GM21367 (cell line): ENCODE data around the gene TNRC6C.
"Not testable (repeated sequence)": the region's sequence is repeated elsewhere in the genome, so short reads cannot be mapped to it uniquely, and the experiment has no call there.

Experiments
- ATAC-seq: cut with Tn5 transposase; IDR thresholded peaks from one replicate; pipeline ENCODE4 v1.9.1; 2021; ENCODE audit not compliant: unreplicated experiment

Gene TNRC6C

DNA sequence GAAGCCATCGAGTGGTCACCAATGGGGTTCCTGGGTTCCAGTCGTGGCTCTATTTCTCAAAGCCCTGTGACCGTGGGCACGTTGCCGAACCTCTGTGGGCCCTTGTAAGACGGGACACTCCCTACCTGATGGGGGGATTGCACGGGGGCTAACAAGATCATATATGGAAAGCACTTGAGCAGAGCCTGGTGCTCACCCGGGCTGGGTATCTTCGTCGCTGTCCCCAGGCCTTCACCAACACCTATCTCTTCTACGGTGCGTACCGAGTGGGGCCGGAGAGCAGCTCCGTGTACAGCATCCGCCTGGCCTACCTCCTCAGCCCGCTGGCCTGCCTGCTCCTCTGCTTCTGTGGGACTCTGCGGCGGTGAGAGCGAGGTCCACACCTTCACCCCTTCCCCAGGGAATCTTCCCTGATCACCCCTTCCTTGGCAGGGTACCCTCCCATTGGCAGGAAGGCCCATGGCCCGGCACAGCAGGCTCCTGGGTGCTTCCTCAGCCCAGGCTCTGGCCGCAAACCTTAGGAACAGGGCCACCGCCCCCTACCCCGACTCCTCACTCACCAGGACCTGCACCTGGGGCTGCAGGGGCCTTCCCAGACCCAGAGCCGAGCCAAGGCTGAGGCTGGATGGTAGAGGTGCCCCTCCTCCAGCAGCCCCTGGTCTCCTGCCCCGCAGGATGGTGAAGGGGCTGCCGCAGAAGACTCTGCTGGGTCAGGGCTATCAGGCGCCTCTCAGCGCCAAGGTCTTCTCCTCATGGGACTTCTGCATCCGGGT, 174.9 kb downstream of the TNRC6C start:
- ATAC-seq = no peak

GRCh38 chr17:78133971-78134898, 175.7 kb downstream of the TNRC6C start:
- no peak for ATAC-seq

- ATAC-seq = no peak
Measured at GRCh38 chr17:78134899-78135385, 176.4 kb downstream of the TNRC6C start.

DNA sequence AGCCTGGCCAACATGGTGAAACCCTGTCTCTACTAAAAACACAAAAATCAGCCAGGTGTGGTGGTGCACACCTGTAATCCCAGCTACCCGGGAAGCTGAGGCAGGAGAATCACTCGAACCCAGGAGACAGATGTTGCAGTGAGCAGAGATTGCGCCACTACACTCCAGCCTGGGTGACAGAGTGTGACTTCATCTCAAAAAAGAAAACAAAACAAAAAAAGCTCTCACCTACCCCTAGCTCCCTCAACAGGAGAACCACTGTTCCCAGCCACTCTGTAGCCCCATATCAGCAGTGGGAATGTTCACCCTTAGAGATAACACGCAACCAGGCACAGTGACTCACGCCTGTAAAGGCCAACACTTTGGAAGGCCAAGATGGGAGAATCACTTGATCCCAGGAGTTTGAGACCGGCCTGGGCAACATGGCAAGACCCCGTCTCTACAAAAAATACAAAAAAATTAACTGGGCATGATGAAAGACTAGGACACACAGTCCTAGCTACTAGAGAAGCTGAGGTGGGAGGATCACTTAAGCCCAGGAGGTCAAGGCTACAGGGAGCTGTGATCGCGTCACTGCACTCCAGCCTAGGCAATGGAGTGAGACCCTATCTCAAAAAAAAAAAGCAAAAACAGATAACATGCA, 177.5 kb downstream of the TNRC6C start:
- no peak for ATAC-seq

DNA sequence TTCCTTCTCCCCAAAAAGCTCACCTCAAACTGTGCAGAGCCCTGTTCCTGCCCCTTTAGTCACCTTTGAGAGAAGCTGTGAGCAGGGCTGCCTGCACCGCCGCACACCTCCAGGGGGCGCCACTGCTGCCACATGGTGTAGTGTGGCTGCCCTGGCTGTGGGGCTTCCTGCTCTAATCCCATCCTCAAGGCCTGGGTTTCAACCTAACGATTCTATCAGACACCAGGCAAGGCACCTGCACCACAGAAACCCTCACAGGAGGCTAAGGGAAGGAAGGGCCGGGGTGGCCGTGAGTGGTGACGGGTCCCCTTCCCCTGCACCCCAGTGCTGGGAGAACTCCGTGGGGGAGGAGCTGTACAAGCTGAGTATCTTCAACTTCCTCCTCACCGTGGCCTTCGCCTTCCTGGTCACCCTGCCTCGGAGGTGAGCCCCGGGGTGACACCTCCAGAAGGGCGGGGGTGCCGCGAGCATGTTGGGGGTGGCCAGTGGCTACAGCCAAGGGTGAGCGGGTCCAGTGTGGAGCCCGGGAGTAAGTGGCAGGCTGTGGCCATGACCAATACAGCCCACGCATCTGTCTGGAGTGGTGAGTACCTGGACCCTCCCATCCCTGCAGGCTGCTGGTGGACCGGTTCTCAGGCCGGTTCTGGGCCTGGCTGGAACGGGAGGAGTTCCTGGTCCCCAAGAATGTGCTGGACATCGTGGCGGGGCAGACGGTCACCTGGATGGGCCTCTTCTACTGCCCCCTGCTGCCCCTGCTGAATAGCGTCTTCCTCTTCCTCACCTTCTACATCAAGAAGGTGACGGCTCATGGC, 179.1 kb downstream of the TNRC6C start:
- no peak for ATAC-seq

DNA sequence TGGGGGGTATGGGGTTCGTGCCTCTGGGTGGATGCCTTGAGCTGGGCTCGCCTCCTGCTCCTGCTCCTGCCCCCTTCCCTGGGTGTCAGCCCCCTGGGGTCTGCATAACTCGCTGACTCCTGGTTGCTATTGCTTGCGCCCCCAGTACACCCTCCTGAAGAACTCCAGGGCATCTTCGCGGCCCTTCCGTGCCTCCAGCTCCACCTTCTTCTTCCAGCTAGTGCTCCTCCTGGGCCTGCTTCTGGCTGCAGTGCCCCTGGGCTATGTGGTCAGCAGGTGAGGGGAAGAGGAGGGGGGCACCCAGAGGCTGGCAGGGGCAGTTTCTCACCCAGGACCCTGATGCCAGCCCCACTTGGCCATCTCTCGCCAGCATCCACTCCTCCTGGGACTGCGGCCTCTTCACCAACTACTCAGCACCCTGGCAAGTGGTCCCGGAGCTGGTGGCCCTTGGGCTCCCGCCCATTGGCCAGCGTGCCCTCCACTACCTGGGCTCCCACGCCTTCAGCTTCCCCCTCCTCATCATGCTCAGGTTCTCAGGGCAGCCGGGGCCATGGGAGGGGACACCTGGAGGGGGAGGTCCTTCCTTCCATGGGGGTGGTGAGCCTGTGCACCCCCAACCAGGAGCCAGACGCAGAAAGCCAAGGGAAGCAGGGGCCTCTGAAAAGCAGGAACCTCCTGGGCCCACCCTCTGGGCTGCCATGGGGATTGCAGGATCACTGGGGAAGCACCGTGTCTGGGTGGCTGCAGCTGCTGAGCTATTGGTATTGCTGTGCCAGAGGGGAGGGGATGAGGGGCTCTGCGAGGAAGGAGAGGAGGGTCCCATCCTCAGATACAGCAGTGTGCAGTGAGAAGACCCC, 179.9 kb downstream of the TNRC6C start:
- no peak for ATAC-seq

- ATAC-seq = not testable (repeated sequence)
Measured at GRCh38 chr17:78139861-78140168, 181.3 kb downstream of the TNRC6C start.

- peak; percentile 62 for ATAC-seq
Measured at GRCh38 chr17:78140169-78141051, 181.9 kb downstream of the TNRC6C start.

DNA sequence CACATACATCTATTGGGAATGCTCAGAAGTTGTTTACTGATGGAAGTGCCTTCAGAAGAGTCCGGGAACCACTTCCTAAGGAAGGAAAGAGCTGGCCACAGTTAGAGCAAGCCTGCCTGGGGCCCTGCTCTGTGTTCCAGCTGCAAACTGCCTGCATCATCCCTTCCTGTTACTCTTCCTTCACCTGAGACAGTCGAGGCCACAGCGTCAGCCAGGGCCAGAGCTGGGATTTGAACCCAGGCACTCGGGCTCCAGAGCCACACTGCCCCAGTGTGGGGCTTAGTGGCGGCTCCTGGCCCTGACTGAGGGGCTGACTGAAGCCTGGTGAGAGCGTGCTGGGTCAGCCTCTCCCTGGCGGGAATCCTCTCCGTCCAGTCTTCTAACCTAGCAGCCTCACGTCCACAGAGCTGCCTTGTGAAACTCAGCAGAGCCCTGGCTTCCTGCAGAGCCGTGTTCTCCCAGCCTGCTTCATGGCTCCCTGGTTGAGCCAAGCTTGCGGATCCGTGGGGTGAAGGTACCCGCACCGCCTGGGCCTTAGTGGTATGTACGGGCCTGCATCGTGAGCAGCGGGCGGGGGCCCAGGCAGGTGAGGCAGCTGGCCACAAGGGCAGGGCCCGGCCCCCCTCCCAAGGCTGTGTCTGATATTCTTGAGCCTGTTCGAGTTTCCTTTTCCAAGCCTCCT, 183.1 kb downstream of the TNRC6C start:
- no peak for ATAC-seq

DNA sequence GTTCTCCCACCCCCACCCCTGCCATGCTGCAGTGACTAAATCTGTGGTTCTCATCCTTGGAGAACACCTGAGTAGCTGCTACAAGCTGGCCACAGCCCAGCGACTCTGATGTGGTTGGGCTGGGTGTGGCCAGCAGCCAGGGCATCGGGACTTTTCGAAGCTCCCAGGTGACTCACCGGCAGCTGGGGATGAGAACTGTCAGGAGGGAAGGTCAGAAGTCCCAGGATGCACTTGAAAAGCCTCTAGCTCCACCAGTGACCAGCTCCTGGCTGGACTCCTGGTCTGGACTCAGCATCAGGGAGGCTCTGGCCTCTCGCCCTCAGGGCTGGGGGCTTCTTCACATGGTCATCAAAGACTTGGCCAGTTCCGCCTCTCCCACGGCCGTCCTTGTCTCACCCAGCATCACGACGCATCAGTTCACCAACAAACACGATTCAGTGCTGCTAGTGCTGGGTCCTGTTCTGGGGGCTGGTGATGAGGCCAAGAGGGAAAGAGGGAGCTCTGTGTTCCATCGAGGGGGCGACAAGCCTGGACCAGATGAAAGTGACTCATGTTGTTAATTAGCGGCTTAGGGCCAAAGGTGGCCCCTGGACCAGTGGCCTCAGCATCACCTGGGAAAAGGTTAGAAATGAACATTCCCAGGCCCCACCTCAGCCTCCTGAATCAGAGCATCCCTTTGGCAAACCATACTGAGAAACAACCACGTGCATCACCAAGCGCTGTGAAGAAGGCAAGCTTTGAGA, 183.8 kb downstream of the TNRC6C start:
- no peak for ATAC-seq

DNA sequence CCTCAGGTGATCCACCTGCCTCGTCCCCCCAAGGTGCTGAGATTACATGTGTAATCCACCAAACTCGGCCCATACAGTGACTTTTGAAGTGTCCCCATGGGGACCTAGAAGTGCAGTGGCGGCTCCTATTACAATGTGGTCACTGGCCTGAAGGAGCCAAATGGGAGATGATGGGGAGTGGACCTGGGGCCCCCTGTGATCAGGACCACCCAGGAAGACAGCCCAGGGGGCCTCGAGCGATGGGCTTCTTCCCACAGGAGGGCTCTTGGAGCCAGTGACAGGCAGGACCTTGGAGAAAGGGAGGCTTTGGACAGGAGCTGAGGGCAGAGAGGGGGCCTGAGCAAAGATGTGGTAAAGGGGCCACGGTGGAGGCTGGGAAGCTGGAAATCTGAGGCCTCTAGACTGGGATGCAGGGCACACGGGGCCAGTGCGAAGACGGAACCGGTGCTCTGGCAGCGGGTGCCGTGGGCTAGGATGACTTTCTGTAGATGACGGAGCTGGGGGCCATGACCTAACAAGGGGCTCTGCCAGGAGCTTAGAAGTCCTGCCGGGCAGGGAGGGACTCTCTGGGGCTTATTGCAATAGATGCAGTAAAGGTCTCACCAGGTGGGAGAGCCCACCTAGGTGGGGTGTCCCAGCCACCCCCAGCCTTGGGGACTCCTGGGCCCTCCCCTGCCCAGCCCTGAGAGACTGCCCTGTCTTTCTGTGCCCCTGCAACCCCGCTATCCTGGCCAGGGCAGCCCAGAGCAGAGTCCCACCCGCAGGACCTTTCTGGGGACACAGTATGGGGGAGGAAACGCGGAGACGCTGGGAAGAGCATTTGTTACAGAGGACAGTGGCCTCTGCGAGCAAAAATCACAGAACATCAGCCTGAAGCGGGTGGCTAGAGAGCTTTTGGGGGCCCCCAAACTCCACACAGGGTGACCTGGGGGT, 185.0 kb downstream of the TNRC6C start:
- no peak for ATAC-seq

GRCh38 chr17:78144147-78144719, 185.7 kb downstream of the TNRC6C start:
- ATAC-seq = no peak

GRCh38 chr17:78144736-78145641, 186.5 kb downstream of the TNRC6C start:
- ATAC-seq = no peak

DNA sequence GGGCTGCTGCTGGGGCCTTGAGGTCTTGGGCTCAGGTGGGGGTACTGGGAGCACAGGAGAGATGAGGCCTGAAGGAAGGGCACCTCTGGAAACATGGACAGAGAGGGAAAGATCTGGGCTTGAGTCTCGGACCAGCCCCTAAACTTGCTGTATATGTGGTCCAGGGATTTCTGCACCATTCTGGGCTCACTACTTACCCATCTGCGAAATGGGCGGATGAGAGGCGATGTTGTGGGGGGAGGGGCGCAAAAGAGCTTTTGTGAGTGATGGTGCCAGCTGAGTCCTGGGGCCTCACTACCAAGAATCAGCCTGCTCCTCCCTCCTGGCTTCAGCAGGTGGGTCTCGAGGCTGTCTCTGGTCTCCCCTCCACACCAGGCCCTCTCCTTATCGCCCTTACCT, 188.0 kb downstream of the TNRC6C start:
- ATAC-seq = no peak

DNA sequence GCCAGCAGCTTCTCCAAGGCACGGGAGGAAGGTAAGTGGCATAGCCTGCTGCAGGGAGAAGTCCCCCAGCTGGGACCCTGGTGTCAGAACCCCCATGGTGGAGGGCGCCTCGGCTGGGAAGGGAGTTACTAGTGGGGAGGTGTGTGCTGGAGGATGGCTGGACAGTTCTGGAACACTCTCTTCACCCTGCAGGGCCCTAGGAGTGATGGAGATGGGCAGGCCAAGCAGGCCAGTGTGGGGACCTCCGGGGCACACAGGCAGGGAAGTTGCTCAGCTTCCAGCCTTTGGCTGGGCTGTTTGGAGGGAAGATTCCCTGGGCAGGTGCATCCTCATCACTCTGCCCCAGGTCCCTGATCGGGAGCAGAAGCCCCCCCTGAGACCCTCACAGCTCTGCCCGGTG, 188.4 kb downstream of the TNRC6C start:
- no peak for ATAC-seq
